ENCODE measurements around the gene NPEPL1. TPM values are rescaled to one million over a fixed set of nuclear protein-coding genes. Genes with fewer than 3 reads are reported as not detected.

NPEPL1 gene
- total and polyA plus RNA-seq, 2 donors (not counting 3 experiments of a cell fraction or from before 2014, with no cell fraction given) = 22.5 to 40.8 TPM

GRCh38 chr20:58714340-58714922 lies 21.8 kb downstream of the NPEPL1 start:
- no peak overlapping the region for H2AFZ ChIP-seq (ENCODE audit: low read depth, low read length)
- H3K9ac ChIP-seq (replicated peaks; ENCODE audit: extremely low read depth, insufficient read depth, low read length) = no peak overlapping the region
- DNase-seq (ENCODE audit: low read depth, low spot score) (no peak), FAIRE-seq (no peak)
- TF ChIP-seq GATA2 (IDR thresholded peaks at IDR 0.05; ENCODE audit: insufficient read depth, insufficient read length, low read depth, low read length) (no peak), POLR2AphosphoS5 (IDR thresholded peaks at IDR 0.05; ENCODE audit: insufficient read depth, low read depth, low read length) (no peak), CTCF (IDR thresholded peaks at IDR 0.05; ENCODE audit: extremely low read depth in 1 of 2, insufficient read depth in 1 of 2, low read depth in 1 of 2, low read length in 2 of 2) (no peak), FOS (IDR thresholded peaks at IDR 0.05; ENCODE audit: borderline replicate concordance, insufficient read depth, low read length) (no peak), MYC (IDR thresholded peaks at IDR 0.05; ENCODE audit: low read depth, low read length) (no peak), POLR2A (IDR thresholded peaks at IDR 0.05; ENCODE audit: low read depth, low read length) (no peak), MAX (IDR thresholded peaks at IDR 0.05; ENCODE audit: insufficient read depth, insufficient read length) (no peak), EZH2 (IDR thresholded peaks at IDR 0.05; ENCODE audit: borderline replicate concordance, low read depth, low read length, severe bottlenecking) (no peak), JUN (IDR thresholded peaks at IDR 0.05; ENCODE audit: borderline replicate concordance, insufficient read depth, insufficient read length, low read depth) (no peak)
- H4K20me1 ChIP-seq (replicated peaks; ENCODE audit: control insufficient read depth, extremely low read depth, insufficient read depth, low read length) = no peaks in the 10 kb centered on the region
- no peaks in the 10 kb centered on the region for H3K4me1 ChIP-seq (ENCODE audit: control insufficient read depth, extremely low read depth, insufficient read depth, low read length)
- ChIA-PET CTCF (interaction anchor here (1.3 kb wide), 2 partner anchors 12 to 233 kb away, joined by 3 to 4 read pairs; no protein-coding TSS in a partner anchor), POLR2A (no interaction called here)
- H3K9me1 ChIP-seq (replicated peaks; ENCODE audit: control insufficient read depth, extremely low read depth, insufficient read depth, low read length) = no peaks in the 10 kb centered on the region
- no peaks in the 10 kb centered on the region for H3K79me2 ChIP-seq (ENCODE audit: control insufficient read depth, insufficient read depth, low read length)
- dilution Hi-C loops (cut with MboI; ENCODE audit: extremely low pct_ligation_motif_present, low sequenced_read_pairs) (no loop called here), intact Hi-C loops (cut with micrococcal nuclease) (no loop called here)
- BruUV-seq (replicated peaks) = no TSS peak
- no peaks in the 10 kb centered on the region for H3K9me3 ChIP-seq (replicated peaks; ENCODE audit: control insufficient read depth, insufficient read depth, low read length)
- H3K27ac ChIP-seq (ENCODE audit: insufficient read depth, low read depth, low read length) = no peak overlapping the region
- no peak overlapping the region for H3K4me2 ChIP-seq (ENCODE audit: insufficient read depth, low read length)
- no peaks in the 10 kb centered on the region for H3K27me3 ChIP-seq (ENCODE audit: control insufficient read depth in 2 of 2, insufficient read depth in 2 of 2, low read length in 2 of 2)
- H3K36me3 ChIP-seq (ENCODE audit: control insufficient read depth in 2 of 2, extremely low read depth in 1 of 2, insufficient read depth in 2 of 2, low read length in 2 of 2) = no peaks in the 10 kb centered on the region
- no peak overlapping the region for H3K4me3 ChIP-seq (replicated peaks in 1 of 3; ENCODE audit: insufficient read depth in 1 of 3, low read depth in 1 of 3, low read length in 3 of 3)

Measured in endothelial cell of umbilical vein (primary cell).